Ovary (tissue), 3 donors: ENCODE results near the gene CERS6.

Experiments
- EP300 ChIP-seq: sonication (generic); formaldehyde crosslinking; IDR thresholded peaks from one replicate; pipeline ENCODE4 v1.6.1; 2017; ENCODE audit warnings: antibody characterized with exemption
- POLR2A ChIP-seq: fragments of 450-650 bp; IDR thresholded peaks from one replicate; pipeline ENCODE4 v1.6.1; 2017; ENCODE audit warnings: antibody characterized with exemption, mild to moderate bottlenecking, moderate library complexity
- TF ChIP-seq, protein P1 (sequence below), 3 donors: fragments of 450-650 bp in 2 of 3; fragments of 200-600 bp in 1 of 3; IDR thresholded peaks; one replicate each; pipeline versions ENCODE4 v1.5.1 to v1.8.0; 2016 to 2022; ENCODE audit warnings: antibody characterized with exemption in 3 of 3, mild to moderate bottlenecking in 1 of 3
- donor health status: DM: no; HTN: no; CAD: no.

DNA sequence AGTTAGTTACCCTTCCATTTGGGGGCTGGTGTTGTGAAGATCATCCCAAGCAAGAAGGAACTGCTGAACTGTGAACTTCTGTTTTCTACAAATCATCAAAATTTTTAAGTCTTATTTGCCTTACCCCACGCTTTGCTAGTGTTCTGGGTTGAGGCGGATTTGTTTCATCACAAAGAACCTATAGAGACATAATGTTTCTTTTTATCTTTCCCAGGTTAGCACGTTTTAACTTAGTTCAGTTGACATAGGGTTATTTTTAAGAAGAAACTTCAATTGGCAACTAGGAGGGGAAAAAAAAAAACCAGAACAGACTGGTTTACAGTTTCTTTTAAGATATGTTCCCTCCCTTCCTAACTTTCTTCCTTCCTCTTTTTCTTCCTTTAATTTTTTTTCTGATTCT, 31.1 kb upstream of the CERS6 start:
- TF ChIP-seq, protein P1, sequence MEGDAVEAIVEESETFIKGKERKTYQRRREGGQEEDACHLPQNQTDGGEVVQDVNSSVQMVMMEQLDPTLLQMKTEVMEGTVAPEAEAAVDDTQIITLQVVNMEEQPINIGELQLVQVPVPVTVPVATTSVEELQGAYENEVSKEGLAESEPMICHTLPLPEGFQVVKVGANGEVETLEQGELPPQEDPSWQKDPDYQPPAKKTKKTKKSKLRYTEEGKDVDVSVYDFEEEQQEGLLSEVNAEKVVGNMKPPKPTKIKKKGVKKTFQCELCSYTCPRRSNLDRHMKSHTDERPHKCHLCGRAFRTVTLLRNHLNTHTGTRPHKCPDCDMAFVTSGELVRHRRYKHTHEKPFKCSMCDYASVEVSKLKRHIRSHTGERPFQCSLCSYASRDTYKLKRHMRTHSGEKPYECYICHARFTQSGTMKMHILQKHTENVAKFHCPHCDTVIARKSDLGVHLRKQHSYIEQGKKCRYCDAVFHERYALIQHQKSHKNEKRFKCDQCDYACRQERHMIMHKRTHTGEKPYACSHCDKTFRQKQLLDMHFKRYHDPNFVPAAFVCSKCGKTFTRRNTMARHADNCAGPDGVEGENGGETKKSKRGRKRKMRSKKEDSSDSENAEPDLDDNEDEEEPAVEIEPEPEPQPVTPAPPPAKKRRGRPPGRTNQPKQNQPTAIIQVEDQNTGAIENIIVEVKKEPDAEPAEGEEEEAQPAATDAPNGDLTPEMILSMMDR (IDR thresholded peaks at IDR 0.05) = no peak
- TF ChIP-seq POLR2A (no peak), EP300 (no peak)
